Stimulated activated CD4-positive, alpha-beta T cell treated with anti-CD3 and anti-CD28 coated beads, TNF-alpha, amount 100 ng/mL, for 48 hours (primary cell): ENCODE results near the gene KCNF1.

Experiments
- DNase-seq, 3 donors: peaks; one replicate each; pipeline ENCODE4 v3.0.0-alpha.2; 2020; ENCODE audit warnings: low read depth in 3 of 3

KCNF1 gene

DNA sequence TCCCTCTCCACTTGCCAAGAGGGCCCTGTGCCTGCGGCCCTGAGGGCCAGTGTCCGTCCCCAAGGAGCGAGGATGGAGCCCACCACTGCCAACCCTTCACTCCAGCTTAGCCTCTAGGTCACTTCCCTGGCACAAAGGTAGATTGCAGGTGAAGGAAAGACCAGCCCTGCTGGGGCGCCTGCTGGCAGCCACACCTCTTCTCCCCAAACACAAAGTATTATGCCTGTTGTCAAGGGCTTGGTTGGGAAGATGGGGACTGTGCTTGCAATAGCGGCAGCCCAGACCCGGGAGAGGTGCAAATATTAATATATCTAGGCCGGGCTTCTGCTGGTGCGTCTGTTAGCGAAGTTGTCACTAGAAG, 7.7 kb downstream of the KCNF1 start:
- DNase-seq: no peak

DNA sequence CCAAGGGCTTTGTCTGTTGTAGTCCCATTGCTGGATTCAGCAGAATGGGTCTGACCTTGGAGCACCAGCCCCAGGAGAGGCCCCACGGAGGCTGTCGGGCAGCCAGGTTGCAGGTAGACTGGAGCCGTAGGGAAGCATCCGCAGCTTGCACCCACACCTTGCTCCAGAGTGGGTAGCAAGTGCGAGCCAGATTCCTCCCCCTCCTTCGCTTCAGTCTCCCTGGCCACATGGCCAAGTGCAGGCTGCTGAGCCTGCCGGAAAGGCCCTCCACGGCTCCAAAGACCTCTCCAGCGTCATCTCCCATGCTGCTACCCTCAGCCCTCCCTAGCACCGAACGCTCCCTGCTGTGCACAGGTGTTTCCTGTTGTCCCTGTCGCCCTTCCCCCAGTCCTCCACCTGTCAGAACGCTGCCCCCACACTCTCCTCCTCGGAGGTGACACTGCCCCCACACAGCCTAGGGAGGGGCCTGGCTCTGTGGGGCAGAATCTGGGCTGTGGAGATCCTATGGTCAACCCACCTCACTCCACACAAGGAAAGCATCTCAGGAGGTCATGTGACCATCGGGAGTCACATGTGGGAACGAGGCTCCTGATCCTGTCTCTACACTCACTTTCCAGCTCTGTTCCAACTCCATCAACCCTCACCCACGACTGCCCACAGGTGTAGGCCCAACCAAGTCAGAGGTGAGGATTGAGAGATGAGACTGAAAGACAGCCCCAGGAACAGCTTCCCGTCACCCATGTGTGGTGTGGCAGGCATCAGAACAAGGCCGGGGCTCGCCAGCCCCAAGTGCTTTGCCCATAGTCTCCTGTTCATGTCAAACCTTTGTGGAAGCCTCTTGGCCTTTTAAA, 8.3 kb downstream of the KCNF1 start:
- no peak for DNase-seq

DNA sequence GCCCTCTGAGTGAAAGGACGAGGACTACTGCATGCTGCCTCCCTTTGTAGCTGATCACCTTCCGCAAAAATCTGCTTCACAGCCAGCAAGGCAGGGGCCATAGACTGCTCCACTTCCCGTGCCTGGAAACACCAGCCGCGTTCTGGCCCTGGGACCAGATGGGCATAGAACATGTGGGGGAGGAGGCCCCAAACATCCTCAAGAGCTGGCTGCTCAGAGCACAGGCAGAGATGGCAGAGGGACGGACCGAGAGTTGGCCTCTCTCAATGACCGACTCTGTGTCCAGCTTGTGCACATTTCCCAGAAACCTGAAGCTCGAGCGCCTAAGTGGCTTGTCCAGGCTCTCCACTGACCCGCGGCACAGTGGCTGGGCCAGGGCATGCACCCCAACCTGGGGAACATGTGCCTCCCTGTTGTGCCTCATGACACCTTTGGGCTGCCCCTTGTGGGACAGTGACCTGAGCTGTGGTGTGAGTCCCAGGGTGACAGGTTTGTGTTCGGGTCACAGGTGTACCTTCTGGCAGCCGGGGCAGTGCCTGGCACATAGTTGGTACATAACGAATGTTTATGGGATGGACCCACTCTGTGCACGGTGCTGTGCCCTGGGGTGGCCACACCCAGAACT, 9.1 kb downstream of the KCNF1 start:
- DNase-seq: no peak

DNA sequence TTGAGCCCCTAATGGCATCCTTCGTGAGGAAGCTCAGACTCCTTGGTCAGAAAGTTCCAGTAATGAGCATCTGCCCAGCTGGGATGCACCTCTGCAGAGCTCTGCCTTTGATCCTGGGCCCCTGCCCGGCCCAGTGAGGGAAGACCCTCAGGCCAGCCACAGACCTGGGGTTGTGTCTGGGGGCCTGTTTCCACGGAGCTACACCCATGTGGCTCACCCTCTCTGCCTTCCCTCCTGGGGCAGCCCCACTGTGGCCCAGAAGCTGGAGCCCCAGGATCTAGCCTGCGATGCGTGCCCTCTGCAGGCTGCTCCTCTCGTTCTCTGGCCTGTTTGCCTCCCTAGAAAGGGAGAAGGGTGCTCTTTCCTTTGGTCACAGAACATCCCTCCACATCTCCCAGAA, 9.8 kb downstream of the KCNF1 start:
- DNase-seq: no peak

DNA sequence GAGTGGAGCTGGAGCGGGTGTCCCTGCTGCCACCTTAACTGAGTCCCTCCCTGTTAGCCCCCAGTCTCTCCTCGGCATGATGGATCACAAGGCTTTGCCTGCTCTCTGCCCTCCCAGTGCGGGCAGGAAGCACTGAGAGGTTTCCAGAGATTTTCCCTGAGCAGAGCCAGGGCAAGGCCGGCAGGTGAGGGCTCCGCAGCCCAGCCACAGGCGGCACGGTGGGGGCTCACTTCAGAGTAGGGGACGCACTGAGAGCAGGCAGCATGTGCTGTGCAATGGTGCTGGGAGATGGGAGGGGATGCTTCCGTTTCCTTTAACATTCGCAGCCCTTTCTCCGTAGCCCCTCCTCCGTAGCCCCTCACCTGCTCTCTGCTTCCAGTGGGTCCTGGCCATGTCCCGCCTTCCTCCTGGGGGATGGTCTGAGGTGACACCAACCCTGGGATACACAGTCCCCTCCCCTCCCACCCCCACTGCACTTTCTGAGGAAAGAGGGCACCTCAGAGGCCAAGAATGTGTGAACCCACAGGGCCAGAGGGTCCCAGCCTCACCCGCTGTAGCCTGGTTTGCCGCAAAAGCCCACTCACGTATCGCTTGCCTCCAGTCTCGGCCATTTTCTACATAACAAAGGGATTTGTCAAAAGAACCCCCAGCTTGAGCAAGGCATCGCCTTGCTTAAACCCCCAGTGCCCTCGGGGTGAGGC, 10.7 kb downstream of the KCNF1 start:
- no peak for DNase-seq

DNA sequence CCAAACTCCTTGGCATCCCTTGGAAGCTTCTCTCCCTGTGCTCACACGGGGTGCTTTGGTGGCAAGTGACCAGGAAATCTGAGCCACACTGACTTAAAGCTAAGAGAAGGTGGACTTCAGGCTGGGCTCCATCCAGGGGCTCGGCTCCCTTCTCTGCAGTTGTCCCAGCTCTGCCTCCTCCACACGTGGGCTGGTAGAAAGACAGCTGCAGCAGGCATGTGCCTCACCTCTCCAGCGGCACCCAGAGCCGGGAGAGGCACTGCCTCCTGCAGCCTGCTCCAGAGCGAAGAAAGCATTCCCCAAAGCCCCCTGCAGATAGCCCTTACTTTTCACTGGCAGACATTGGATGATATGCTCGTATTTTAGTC, 11.3 kb downstream of the KCNF1 start:
- no peak for DNase-seq

DNA sequence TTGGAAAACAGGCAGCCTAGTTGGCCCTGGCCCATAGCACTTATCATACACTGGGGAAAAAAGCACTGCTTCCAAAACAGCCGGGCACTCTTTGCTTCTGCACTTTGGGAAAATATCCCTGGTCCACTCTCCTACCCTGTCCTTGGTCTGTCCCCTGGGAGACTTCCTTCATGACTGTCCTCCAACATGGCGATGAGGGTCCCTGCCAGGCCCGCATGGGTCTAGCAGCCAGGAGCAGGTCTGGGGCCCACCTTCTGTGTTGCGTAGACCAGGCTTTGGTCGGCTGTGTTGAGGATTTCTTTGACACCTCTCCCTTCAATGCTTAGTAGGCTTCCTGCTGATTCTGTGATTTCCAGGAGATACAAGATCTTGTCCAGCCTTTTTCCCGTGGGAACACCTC, 12.2 kb downstream of the KCNF1 start:
- DNase-seq: no peak

DNA sequence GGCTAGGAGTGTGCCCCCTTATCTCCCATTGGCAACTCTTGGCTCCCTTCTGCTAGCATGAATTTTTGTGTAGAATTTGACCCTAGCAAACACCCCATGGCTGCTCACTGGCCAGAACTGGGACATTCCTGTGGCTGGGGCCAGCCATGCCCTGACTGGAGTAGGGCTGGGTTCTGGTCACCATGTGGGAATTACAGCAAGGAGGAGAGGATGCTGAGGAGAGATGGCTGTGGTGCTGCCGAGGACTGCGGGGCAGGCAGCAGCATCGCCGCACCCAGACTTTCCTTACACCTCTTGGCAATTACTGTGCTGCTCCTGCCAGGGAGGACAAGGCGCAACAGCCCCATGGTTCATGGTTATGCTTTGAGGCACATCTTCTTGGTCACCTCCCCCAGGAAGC, 12.7 kb downstream of the KCNF1 start:
- no peak for DNase-seq

DNA sequence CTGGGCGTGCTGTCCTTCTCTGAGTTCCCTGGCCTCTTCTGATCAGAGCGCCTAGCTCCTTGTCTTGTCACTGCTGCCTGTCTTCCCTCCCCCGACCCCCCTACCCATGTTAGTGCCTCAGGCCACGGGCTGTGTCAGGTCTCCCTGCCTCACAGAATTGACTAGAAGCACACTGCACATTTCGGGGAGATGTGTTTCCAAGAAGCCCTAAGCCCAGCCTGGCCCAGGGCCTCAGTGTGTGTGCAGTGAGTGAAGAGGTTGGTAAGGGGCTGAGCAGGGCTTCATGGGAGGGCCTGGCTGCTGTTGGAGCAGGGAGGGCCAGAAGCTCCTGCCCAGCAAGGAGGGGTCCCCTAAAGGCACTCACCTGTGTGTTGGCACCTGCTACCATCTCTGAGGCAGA, 13.1 kb downstream of the KCNF1 start:
- DNase-seq: no peak

DNA sequence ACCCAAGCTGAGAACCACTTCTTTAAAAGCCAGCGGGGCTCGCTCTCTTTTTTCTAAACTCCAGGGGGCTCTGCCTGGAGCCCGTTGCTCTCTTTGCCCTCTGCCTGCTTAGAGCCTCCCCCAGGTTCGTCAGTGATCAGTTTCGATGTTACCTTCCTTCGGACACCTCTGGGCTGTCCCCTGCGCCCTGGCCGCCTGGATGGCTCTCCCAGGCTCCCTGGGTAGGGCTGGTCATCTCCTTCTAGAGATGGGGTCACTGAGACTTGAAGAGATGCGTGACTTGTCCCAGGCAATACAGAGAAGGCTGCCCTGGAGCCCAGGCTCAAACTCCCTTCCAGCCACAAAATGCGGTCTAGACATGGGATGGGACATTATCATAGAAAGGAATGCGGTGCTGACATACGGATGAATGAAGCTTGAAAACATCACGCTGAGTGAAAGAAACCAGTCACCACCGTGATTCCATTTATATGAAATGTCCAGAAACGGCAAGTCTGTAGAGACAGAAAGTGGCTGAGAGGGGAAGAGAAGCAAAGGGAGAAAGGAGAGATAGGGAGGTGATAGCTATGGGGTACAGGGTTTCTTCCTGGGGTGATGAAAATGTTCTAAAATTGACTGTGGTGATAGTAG, 14.6 kb downstream of the KCNF1 start:
- no peak for DNase-seq

DNA sequence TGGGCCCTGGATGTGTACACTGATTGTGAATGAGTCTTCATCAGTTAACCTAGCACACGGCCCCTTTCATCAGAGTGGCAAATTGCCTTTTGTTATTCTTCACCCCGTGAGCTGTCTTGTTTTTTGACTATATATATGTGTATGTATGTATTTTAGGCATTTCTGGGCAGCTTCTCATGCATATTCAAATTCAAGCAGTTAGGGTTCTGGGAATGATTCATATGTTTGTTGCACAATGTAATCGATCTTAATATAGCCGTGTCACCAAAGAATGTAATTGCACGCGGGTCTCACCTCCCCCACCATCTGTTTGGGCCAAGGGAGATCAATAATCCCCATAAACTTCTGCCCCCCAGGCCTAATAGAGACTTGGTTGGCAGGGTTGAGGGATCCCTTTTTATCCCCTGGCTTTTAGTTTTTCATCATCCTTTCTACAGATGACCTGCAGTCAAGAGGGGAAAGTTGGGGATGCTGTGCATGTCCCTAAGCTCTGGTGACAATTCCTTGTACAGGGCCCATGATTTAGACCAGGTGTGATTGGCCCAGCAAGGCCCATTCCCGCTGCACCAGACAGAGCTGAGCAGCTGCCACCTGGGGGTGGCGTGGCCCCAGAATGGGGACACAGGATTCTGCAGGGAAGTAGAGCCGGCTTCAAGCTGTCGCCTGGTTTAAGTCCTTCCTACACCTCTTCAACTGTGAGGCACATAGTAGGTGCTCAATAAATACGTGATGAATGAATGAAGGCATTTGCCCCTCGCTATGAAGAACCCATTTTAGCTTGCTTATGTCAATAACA, 19.2 kb downstream of the KCNF1 start:
- no peak for DNase-seq

DNA sequence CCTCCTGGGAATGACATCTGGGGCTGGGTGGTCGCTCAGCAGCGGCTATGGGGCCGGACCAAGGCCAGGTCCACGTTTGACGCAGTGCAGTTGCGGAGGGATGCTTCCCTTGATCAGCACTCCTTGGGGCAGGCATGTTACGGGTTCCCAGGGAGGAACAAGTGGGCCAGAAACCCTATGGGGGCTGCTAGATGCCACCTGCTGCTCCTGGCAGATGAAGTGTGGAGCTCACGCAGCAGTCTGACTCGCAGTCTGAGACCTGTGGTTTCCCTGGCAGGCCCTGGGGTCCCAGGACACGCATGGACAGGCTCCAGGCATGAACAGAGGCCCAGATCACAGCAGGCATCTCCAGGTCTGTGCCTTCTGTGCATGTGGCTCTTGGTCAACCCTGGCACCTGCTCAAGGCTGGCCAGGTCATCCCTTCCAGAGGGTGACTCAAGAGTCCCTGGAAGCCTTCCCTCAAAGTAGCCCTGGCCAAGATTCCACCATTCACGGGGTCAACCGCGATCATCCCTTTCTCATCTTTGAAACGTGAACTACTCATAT, 20.0 kb downstream of the KCNF1 start:
- no peak for DNase-seq

DNA sequence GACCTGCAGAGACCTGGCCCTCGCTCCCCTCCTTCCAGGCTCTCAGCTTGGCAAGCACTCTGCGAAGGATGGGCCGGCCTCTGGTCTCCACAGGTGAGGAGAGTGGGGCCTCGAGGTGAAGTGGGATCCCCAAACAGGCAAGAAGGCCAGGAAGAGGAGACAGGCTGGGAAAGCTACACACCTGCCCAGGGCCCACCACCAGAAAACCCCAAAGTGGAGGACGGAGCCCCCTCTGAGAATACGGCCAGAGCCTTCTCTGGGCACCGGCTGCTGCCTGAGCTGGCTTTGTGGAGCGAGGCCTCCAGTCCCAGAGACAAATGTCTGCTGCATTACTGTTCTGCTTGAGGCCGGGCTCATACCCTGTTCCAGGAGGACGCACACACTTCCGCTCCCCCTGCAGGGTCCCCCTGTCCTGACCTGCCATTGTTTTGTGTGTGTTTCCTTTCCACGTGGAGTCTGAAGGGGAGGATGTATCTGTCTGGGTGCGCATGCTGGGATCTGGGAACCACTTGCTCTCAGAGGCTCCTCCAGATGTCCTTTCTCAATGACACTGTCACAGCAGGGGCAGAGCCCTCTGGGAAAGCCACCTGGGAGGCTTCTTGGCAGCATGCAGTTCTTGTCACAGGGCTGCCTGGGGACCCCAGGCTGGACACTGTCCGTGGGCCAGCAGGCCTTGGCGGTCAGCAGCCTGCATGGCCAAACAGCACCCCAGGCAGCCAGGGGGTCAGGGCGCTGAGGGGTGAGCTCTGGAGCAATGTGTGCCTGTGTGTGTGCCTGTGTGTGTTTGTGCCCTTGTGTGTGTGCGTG, 20.8 kb downstream of the KCNF1 start:
- DNase-seq: no peak

DNA sequence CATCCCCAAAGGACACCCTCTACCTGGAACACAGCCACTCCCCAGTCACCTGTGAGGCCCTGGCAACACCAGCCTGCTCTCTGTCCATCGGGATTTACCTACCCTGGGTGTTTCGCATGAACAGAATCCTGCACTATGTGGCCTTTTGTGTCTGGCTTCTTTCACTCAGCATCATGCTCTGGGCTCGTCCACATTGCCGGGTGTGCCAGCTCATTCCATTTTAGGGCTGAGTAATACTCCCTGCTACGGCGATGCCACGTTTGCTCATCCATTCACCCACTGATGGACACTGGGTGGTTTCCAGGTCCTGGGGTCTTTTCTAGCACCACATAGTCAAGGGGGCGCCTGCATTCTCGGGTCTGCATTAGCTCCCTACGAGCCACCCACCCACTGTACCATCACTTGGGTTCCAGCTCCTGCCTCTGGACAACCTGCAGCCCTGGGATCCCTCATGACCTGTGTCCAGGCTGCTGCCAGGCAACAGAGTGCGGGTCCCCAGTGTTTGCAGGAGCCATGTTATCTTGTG, 22.0 kb downstream of the KCNF1 start:
- no peak for DNase-seq

DNA sequence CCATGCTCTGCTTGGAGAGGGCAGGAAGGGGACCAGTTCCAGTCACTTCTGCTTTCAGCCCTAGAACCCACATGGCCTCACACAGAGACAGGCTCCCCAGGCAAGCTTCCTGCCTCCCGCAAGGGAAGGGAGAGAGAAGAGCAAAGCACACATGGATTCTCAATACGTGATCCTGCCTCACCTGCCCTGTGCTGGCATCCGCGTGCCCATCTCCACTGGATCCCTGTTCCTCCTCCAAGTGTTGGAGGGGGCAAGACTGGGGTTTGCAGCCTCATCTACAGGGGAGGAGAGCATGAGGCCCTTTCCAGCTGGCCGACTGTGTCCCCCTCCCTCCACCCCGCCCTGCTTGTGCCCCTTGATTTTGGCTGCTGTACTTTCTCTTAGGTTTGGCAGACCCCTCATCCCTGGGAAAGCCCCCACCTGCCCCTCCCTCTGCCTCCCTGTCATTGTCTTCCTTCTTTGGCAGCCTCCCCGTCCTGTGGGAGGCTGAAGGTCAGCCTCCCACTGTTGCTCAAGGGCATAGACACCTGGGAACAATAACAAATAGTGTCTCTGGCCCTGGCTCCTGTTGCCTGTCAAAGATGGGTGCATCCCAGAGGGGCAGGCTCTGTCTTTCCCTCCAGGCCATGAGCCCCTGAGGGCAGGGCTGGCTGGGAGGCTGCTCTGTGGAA, 22.7 kb downstream of the KCNF1 start:
- no peak for DNase-seq

DNA sequence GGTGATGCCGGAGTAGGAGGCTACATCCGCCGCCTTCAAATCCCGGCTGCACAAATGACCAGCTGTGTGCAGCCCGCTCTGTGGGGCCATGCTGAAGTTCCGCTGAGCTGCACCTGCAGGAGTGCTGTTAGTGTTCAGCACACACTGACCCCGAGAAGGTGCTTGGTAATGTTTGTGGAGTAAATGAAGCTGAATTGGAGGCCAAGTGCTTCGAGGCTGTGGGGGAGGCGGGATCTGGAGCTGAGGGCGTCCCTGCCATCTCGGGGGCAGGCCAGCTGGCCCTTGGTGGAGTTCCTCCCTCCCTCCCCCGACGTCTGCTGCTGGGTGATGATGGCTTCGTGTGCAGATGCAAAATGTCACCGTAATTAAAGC, 23.2 kb downstream of the KCNF1 start:
- DNase-seq: no peak

DNA sequence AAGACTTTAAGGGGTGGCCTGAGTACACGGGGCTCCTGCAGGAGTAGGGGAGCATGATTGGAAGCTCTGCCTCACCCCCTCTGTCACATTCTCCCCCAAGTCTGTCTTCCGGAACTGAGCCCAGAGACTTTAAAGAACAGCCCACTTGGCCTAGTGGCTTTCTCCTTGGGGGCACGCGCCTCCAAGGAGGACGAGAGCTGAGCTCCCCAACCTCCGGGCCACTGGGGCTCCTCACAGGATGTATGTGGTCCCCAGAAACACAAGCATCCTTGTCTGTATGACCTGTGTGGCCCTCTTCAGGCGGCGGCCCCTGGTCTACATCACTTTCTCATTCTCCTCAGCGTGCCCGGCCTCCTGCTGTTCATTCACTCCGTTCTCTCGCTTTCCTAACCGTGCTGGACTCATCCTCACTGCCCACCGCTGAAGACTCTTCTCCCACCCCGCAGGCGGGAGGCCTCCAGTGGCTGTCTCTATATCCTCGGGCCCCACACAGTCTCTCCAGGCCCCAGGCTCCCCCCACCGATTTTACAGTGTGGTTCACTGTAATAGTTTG, 23.7 kb downstream of the KCNF1 start:
- DNase-seq: no peak

DNA sequence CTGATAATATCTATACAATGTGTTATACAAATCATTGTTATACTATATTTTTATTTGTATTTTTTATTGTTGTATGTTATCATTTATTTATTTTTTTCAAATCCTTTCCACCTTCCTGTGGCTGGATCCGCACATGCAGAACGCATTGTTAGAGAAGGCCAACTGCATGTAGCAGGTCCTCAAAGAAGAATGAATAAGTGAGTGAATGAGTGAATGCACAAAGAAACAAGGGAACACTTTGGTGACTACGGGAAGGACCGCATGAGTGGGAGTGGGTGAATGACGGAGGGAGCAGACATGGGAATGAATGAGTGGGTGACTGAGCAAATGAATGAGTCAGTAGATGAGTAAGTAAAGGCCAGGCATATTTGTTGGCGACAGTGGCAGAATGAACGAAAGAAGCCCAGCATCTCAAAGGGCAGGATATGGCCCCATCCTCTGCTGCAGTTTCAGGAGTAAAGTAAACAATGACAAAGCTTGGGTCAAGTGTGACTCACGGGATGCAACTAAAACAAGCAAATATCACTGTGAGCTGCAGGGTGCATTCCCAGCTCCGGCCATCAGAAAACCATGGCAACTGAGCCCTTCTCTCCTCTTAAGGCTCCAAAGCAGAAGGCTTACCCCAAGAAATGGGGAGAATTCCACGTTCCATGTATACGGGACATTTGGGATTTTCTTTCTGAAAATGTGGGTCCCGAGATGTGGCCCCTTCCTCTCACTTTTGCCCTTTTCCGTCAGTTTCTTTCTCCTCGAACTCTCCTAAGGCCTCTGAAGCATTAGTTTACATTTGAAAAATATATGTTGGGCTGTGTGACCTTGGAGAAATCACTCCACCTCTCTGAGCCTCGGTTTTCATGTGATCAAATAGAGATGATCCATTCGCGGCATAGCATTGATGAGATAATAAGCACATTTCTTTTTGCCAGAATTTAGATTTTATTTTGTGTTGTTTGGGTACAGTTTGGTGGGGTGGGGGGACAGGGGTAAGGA, 24.5 kb downstream of the KCNF1 start:
- no peak for DNase-seq
